Measurements from ENCODE around the gene PBX3. TPM values are rescaled to one million over a fixed set of nuclear protein-coding genes. Genes with fewer than 3 reads are reported as not detected.

Gene PBX3
- total and polyA plus RNA-seq, 10 of the 15 experiments (the other 5 are each of a cell fraction or from before 2014, with no cell fraction given) = 6.7 to 146 (median 22.2) TPM

DNA sequence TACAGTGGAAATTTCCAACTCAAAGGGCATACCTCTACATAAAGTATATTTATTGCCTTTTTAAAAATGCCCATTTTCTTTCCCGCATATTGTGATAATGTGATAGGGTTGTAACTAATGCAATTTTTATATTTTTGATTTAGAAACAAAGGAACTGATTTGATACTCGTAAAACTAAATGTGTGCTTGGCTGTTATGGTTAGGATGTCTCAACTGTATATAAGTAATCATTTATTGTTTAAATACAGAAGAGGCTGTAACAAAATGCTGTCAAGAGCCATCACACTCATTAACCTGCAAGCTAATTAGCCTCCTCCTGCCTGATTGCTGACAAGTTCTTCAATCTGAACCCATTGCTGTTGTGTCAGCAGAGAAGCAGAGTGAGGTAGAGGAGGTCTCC lies 149.2 kb downstream of the PBX3 start:
- no peak for ATAC-seq
- TF ChIP-seq EZH2 (IDR thresholded peaks at IDR 0.05; ENCODE audit: borderline replicate concordance, control insufficient read depth, low read depth, low read length) (no peak), HCFC1 (IDR thresholded peaks at IDR 0.05; ENCODE audit: low read length) (no peak), FOXK2 (IDR thresholded peaks at IDR 0.05) (no peak), TAF1 (IDR thresholded peaks at IDR 0.05; ENCODE audit: borderline replicate concordance, low read depth, low read length) (no peak), IKZF2 (IDR thresholded peaks at IDR 0.05) (no peak)
- TF ChIP-seq, protein P1, sequence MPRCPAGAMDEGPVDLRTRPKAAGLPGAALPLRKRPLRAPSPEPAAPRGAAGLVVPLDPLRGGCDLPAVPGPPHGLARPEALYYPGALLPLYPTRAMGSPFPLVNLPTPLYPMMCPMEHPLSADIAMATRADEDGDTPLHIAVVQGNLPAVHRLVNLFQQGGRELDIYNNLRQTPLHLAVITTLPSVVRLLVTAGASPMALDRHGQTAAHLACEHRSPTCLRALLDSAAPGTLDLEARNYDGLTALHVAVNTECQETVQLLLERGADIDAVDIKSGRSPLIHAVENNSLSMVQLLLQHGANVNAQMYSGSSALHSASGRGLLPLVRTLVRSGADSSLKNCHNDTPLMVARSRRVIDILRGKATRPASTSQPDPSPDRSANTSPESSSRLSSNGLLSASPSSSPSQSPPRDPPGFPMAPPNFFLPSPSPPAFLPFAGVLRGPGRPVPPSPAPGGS (IDR thresholded peaks at IDR 0.05; ENCODE audit: borderline replicate concordance, insufficient read depth, low read depth, low read length, poor library complexity, severe bottlenecking) = no peak
- no peaks in the 10 kb centered on the region for H3K4me1 ChIP-seq (ENCODE audit: control insufficient read depth, insufficient read depth, low read length)
- DNase-seq (ENCODE audit: low read depth, low spot score) = no peak
- no peak for FAIRE-seq
- POLR2A ChIA-PET = no interaction called here
- H3K79me2 ChIP-seq (ENCODE audit: control insufficient read depth, insufficient read depth, low read length) = peaks cover 2% of the 10 kb centered on the region
- no TSS peak for BruUV-seq (replicated peaks)
- H3K9me3 ChIP-seq (replicated peaks; ENCODE audit: control insufficient read depth, insufficient read depth, low read length) = no peaks in the 10 kb centered on the region
- no peaks in the 10 kb centered on the region for H4K20me1 ChIP-seq (ENCODE audit: control insufficient read depth, insufficient read depth)
- CTCF ChIA-PET = interaction anchor here (1.3 kb wide), 1 partner anchor 13 kb away, joined by 3 read pairs; no protein-coding TSS in a partner anchor
- intact Hi-C loops (cut with micrococcal nuclease; ENCODE audit: unreplicated experiment) (no loop called here), in situ Hi-C loops (cut with MboI) (no loop called here)
- SMC1A ChIA-PET (ENCODE audit: uncharacterized antibody, unreplicated experiment) = interaction anchor here (1.0 to 1.5 kb wide), 2 partner anchors 8 to 13 kb away, joined by 3 to 5 read pairs; no protein-coding TSS in a partner anchor
- no peak overlapping the region for H3K9ac ChIP-seq (ENCODE audit: control insufficient read depth, insufficient read depth, low read length)
- H3K4me2 ChIP-seq (ENCODE audit: control insufficient read depth, insufficient read depth) = no peak overlapping the region
- no peaks in the 10 kb centered on the region; a peak in 1 of 4 replicates for H3K36me3 ChIP-seq (ENCODE audit: control insufficient read depth in 2 of 2, insufficient read depth in 2 of 2, low read length in 1 of 2)
- no peaks in the 10 kb centered on the region for H3K27me3 ChIP-seq (replicated peaks in 1 of 2; ENCODE audit: control insufficient read depth in 2 of 2, insufficient read depth in 2 of 2, low read length in 1 of 2)
- H2AFZ ChIP-seq (ENCODE audit: control insufficient read depth, low read depth, low read length) = no peak overlapping the region
- 100% methylated on average over 2 of the region's 2 CpGs for WGBS (ENCODE audit: insufficient coverage, insufficient replicate concordance, low lambda C conversion rate, missing lambda C conversion rate)
- H3K4me3 ChIP-seq = no peak overlapping the region
- no peak overlapping the region for H3K27ac ChIP-seq (ENCODE audit: control insufficient read depth, insufficient read depth)
- RAD21 ChIA-PET (ENCODE audit: unreplicated experiment) = no interaction called here

DNA sequence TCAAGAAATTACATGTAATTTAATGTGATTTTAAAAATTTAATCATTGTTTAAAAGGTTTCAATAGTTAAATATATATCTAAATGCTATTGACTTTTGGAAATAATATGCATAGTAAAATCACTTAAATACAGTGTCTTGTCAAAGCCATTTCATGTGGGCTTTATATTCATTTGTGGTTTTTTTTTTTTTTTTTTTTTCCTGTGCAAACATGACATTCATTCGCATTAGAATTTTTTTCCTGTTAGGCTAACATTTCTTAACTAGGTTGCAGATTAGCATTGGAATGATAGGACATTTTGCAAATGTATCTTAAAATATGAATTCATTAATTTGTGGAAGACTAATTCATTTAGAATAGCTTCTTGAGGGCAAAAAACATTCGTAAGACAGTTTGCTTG lies 149.8 kb downstream of the PBX3 start:
- in situ Hi-C loops (cut with MboI) (no loop called here), intact Hi-C loops (cut with micrococcal nuclease; ENCODE audit: unreplicated experiment) (no loop called here)
- DNase-seq (ENCODE audit: low read depth, low spot score) (no peak), ATAC-seq (no peak), FAIRE-seq (no peak)
- no peak overlapping the region for H3K27ac ChIP-seq (ENCODE audit: control insufficient read depth, insufficient read depth)
- no peaks in the 10 kb centered on the region for H3K4me1 ChIP-seq (ENCODE audit: control insufficient read depth, insufficient read depth, low read length)
- no peaks in the 10 kb centered on the region; a peak in 1 of 4 replicates for H3K36me3 ChIP-seq (ENCODE audit: control insufficient read depth in 2 of 2, insufficient read depth in 2 of 2, low read length in 1 of 2)
- H2AFZ ChIP-seq (ENCODE audit: control insufficient read depth, low read depth, low read length) = no peak overlapping the region
- no peaks in the 10 kb centered on the region for H4K20me1 ChIP-seq (ENCODE audit: control insufficient read depth, insufficient read depth)
- no peak overlapping the region for H3K9ac ChIP-seq (ENCODE audit: control insufficient read depth, insufficient read depth, low read length)
- WGBS (ENCODE audit: insufficient coverage, insufficient replicate concordance, low lambda C conversion rate, missing lambda C conversion rate) = 91% methylated on average over 2 of the region's 2 CpGs
- TF ChIP-seq, protein P2, sequence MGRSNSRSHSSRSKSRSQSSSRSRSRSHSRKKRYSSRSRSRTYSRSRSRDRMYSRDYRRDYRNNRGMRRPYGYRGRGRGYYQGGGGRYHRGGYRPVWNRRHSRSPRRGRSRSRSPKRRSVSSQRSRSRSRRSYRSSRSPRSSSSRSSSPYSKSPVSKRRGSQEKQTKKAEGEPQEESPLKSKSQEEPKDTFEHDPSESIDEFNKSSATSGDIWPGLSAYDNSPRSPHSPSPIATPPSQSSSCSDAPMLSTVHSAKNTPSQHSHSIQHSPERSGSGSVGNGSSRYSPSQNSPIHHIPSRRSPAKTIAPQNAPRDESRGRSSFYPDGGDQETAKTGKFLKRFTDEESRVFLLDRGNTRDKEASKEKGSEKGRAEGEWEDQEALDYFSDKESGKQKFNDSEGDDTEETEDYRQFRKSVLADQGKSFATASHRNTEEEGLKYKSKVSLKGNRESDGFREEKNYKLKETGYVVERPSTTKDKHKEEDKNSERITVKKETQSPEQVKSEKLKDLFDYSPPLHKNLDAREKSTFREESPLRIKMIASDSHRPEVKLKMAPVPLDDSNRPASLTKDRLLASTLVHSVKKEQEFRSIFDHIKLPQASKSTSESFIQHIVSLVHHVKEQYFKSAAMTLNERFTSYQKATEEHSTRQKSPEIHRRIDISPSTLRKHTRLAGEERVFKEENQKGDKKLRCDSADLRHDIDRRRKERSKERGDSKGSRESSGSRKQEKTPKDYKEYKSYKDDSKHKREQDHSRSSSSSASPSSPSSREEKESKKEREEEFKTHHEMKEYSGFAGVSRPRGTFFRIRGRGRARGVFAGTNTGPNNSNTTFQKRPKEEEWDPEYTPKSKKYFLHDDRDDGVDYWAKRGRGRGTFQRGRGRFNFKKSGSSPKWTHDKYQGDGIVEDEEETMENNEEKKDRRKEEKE (IDR thresholded peaks at IDR 0.05) = no peak
- TF ChIP-seq RBBP5 (conservative IDR thresholded peaks at IDR 0.05) = no peak
- no peak for TF ChIP-seq TAF1 (IDR thresholded peaks at IDR 0.05; ENCODE audit: borderline replicate concordance, low read depth, low read length)
- TF ChIP-seq FOXM1 (IDR thresholded peaks at IDR 0.05; ENCODE audit: low read depth, low read length) = no peak
- TF ChIP-seq BACH1 (IDR thresholded peaks at IDR 0.05; ENCODE audit: borderline replicate concordance) = no peak
- RAD21 ChIA-PET (ENCODE audit: unreplicated experiment) = no interaction called here
- SMC1A ChIA-PET (ENCODE audit: uncharacterized antibody, unreplicated experiment) = interaction anchor here (0.6 to 2.3 kb wide), 4 partner anchors 10 to 156 kb away, joined by 3 to 7 read pairs (median 4); no protein-coding TSS in a partner anchor
- CTCF ChIA-PET = no interaction called here
- H3K79me2 ChIP-seq (ENCODE audit: control insufficient read depth, insufficient read depth, low read length) = peaks cover 2% of the 10 kb centered on the region
- H3K9me3 ChIP-seq (replicated peaks; ENCODE audit: control insufficient read depth, insufficient read depth, low read length) = no peaks in the 10 kb centered on the region
- no peaks in the 10 kb centered on the region for H3K27me3 ChIP-seq (replicated peaks in 1 of 2; ENCODE audit: control insufficient read depth in 2 of 2, insufficient read depth in 2 of 2, low read length in 1 of 2)
- no peak overlapping the region for H3K4me3 ChIP-seq
- H3K4me2 ChIP-seq (ENCODE audit: control insufficient read depth, insufficient read depth) = no peak overlapping the region
- POLR2A ChIA-PET = interaction anchor here (0.7 kb wide), 1 partner anchor 241 kb away, joined by 5 read pairs; no protein-coding TSS in a partner anchor
- no TSS peak for BruUV-seq (replicated peaks)
